ENCODE results near the gene HNRNPUL2. TPM values are rescaled to one million over a fixed set of nuclear protein-coding genes. Genes with fewer than 3 reads are reported as not detected.

Gene HNRNPUL2
- polyA plus RNA-seq, 3 donors: 0.33 to 13.8 (median 0.88) TPM

- under 1% methylated on average over 47 of the region's 47 CpGs for WGBS (ENCODE audit: insufficient coverage)
- Histone ChIP-seq H3K4me1 (ENCODE audit: control insufficient read depth in 1 of 2, insufficient read depth in 2 of 2, low read length in 2 of 2) (peaks cover 12 to 19% of the 10 kb centered on the region in 2 donors), H3K27me3 (ENCODE audit: control insufficient read depth in 2 of 2, insufficient read depth in 2 of 2, low read length in 2 of 2) (no peaks in the 10 kb centered on the region), H3K9me3 (replicated peaks in 1 of 2; ENCODE audit: control insufficient read depth in 1 of 2, insufficient read depth in 1 of 2, low read length in 2 of 2) (no peaks in the 10 kb centered on the region), H3K4me3 (replicated peaks in 1 of 3; ENCODE audit: low read depth in 2 of 3, low read length in 3 of 3) (peak within 1 kb of the TSS; percentile 66 to 95 (median 79)), H3K36me3 (replicated peaks in 1 of 2; ENCODE audit: control insufficient read depth in 1 of 2, insufficient read depth in 2 of 2, low read length in 2 of 2) (peaks cover 6 to 25% of the 10 kb centered on the region in 2 donors), H3K9ac (ENCODE audit: insufficient read depth, low read length, poor library complexity, severe bottlenecking) (peak within 1 kb of the TSS; percentile 77), H3K4me2 (replicated peaks; ENCODE audit: extremely low read depth, low read length, poor library complexity, severe bottlenecking) (peak within 1 kb of the TSS; percentile 81), H4K20me1 (ENCODE audit: insufficient read depth, low read length) (no peaks in the 10 kb centered on the region), H3K27ac (ENCODE audit: low read depth in 1 of 2, low read length in 2 of 2) (peak within 1 kb of the TSS; percentile 76 to 92), H2AFZ (ENCODE audit: insufficient read depth, low read depth, low read length, poor library complexity, severe bottlenecking) (peak within 1 kb of the TSS; percentile 90), H3K79me2 (ENCODE audit: insufficient read depth, low read length) (peaks cover 36% of the 10 kb centered on the region)
- peaks cover 1 to 2% (median 1%) of the 10 kb centered on the region in 3 donors for H3K27me3 Mint-ChIP-seq (ENCODE audit: low read depth in 3 of 3)
- H3K9me3 Mint-ChIP-seq: no peaks in the 10 kb centered on the region
- intact Hi-C loops (cut with micrococcal nuclease): no loop called here
- H3K4me3 Mint-ChIP-seq: peak within 1 kb of the TSS; percentile 96 to 98
- TF ChIP-seq CTCF (IDR thresholded peaks at IDR 0.05): no peak
- DNase-seq: peak; percentile 99
- H3K36me3 Mint-ChIP-seq: peaks cover 11 to 36% of the 10 kb centered on the region in 2 donors
- peak within 1 kb of the TSS; percentile 94 to 100 (median 98) for H3K27ac Mint-ChIP-seq
- H3K4me1 Mint-ChIP-seq: peaks cover 21% of the 10 kb centered on the region
Observed at GRCh38 chr11:62753736-62754603, 26.7 kb upstream of the HNRNPUL2 start, which contains the start of gene ZBTB3. TSS of gene ZBTB3 (minus strand) at chr11:62754160. CDS start at chr11:62753664, 496 bp downstream.

GRCh38 chr11:62752994-62753735, 25.9 kb upstream of the HNRNPUL2 start:
- no peak for DNase-seq
- peak overlapping the region; percentile 76 to 92 for H3K27ac ChIP-seq (ENCODE audit: low read depth in 1 of 2, low read length in 2 of 2)
- Mint-ChIP-seq H3K27ac (peak overlapping the region; percentile 71 to 100 (median 98)), H3K4me1 (peaks cover 23% of the 10 kb centered on the region), H3K9me3 (no peaks in the 10 kb centered on the region), H3K36me3 (peaks cover 14 to 39% of the 10 kb centered on the region in 2 donors), H3K27me3 (ENCODE audit: low read depth in 3 of 3) (peaks cover 1 to 2% (median 1%) of the 10 kb centered on the region in 3 donors), H3K4me3 (peak overlapping the region; percentile 96 to 98)
- WGBS (ENCODE audit: insufficient coverage): 72% methylated on average over 12 of the region's 15 CpGs
- peak overlapping the region; percentile 77 for H3K9ac ChIP-seq (ENCODE audit: insufficient read depth, low read length, poor library complexity, severe bottlenecking)
- H3K36me3 ChIP-seq (replicated peaks in 1 of 2; ENCODE audit: control insufficient read depth in 1 of 2, insufficient read depth in 2 of 2, low read length in 2 of 2): peaks cover 9 to 28% of the 10 kb centered on the region in 2 donors
- intact Hi-C loops (cut with micrococcal nuclease): no loop called here
- peak overlapping the region; percentile 66 to 95 (median 79) for H3K4me3 ChIP-seq (replicated peaks in 1 of 3; ENCODE audit: low read depth in 2 of 3, low read length in 3 of 3)
- H3K9me3 ChIP-seq (replicated peaks in 1 of 2; ENCODE audit: control insufficient read depth in 1 of 2, insufficient read depth in 1 of 2, low read length in 2 of 2): no peaks in the 10 kb centered on the region
- H4K20me1 ChIP-seq (ENCODE audit: insufficient read depth, low read length): no peaks in the 10 kb centered on the region
- peak overlapping the region; percentile 81 for H3K4me2 ChIP-seq (replicated peaks; ENCODE audit: extremely low read depth, low read length, poor library complexity, severe bottlenecking)
- peaks cover 36% of the 10 kb centered on the region for H3K79me2 ChIP-seq (ENCODE audit: insufficient read depth, low read length)
- no peaks in the 10 kb centered on the region for H3K27me3 ChIP-seq (ENCODE audit: control insufficient read depth in 2 of 2, insufficient read depth in 2 of 2, low read length in 2 of 2)
- peak overlapping the region; percentile 90 for H2AFZ ChIP-seq (ENCODE audit: insufficient read depth, low read depth, low read length, poor library complexity, severe bottlenecking)
- H3K4me1 ChIP-seq (ENCODE audit: control insufficient read depth in 1 of 2, insufficient read depth in 2 of 2, low read length in 2 of 2): peaks cover 12 to 19% of the 10 kb centered on the region in 2 donors
- no peak for TF ChIP-seq CTCF (IDR thresholded peaks at IDR 0.05)
